Measurements from ENCODE around the gene PTPRS.

Gene PTPRS

DNA sequence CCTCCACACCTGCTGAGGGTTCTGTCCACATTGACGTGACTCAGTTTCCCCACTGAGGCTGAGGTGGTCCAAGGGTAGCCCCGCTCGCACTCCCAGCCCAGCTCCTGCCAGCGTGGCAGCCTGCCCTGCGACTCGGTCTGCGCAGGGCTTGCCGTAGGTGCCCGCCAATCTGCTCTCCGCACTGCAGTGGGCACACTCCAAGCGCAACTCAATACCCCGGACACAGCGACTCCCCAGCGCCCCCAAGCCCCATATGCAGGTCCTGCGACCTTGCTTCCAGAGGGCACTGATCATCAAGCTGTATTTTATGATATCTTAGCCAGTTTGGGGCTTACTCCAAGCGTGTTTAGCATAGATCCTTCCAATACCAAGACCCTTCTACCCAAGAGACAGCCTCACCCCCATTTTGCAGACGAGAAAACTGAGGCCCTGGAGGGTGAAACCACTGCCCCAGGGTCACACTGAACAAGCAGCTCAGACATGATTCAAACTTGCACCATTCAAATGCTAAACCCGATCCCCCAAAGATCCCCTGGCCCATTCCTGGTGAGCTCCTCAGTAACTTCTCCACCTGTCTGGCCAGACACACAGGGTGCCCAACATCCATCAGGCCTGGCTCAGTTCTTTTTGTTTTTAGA is 13.5 kb downstream of the PTPRS start:
- Histone ChIP-seq H3K36me3 (replicated peaks; ENCODE audit: low read depth, low read length) (no peaks in the 10 kb centered on the region), H3K27me3 (ENCODE audit: low read depth, low read length) (0 out of 2 replicates have a peak, but pooled peaks cover 9% of the 10 kb centered on the region), H3K27ac (ENCODE audit: low read length) (no peak overlapping the region), H3K79me2 (ENCODE audit: low read length) (no peaks in the 10 kb centered on the region), H4K20me1 (ENCODE audit: insufficient read depth, low read length) (no peaks in the 10 kb centered on the region), H3K4me3 (ENCODE audit: low read length) (no peak overlapping the region), H2AFZ (ENCODE audit: low read depth, low read length) (no peak overlapping the region), H3K9ac (ENCODE audit: low read length) (no peak overlapping the region), H3K9me3 (ENCODE audit: insufficient read depth, low read length) (no peaks in the 10 kb centered on the region), H3K4me2 (ENCODE audit: low read length) (no peak overlapping the region), H3K4me1 (ENCODE audit: low read length) (peaks cover 10% of the 10 kb centered on the region)
- no peak for TF ChIP-seq EZH2phosphoT487 (IDR thresholded peaks at IDR 0.05; ENCODE audit: low read depth)
- TF ChIP-seq, protein P1, sequence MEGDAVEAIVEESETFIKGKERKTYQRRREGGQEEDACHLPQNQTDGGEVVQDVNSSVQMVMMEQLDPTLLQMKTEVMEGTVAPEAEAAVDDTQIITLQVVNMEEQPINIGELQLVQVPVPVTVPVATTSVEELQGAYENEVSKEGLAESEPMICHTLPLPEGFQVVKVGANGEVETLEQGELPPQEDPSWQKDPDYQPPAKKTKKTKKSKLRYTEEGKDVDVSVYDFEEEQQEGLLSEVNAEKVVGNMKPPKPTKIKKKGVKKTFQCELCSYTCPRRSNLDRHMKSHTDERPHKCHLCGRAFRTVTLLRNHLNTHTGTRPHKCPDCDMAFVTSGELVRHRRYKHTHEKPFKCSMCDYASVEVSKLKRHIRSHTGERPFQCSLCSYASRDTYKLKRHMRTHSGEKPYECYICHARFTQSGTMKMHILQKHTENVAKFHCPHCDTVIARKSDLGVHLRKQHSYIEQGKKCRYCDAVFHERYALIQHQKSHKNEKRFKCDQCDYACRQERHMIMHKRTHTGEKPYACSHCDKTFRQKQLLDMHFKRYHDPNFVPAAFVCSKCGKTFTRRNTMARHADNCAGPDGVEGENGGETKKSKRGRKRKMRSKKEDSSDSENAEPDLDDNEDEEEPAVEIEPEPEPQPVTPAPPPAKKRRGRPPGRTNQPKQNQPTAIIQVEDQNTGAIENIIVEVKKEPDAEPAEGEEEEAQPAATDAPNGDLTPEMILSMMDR (IDR thresholded peaks at IDR 0.05; ENCODE audit: low read depth, low read length): no peak

DNA sequence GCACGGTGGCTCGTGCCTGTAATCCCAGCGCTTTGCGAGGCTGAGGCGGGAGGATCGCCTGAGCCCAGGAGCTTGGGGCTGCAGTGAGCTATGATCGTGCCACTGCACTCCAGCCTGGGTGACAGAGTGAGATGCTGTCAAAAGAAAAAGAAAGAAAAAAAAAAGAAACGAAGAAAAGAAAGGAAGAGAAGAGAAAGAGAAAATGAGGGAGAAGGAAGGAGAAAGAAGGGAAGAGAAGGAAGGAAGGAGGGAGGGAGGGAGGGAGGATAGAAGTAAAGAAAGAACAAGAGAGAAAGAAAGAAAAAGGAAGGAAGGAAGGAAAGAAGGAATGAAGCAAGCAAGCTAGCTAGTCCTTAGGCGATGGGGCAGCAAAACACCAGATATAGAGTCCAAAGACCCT is 14.1 kb downstream of the PTPRS start:
- Histone ChIP-seq H3K4me3 (ENCODE audit: low read length) (no peak overlapping the region), H4K20me1 (ENCODE audit: insufficient read depth, low read length) (no peaks in the 10 kb centered on the region), H3K27ac (ENCODE audit: low read length) (no peak overlapping the region), H3K79me2 (ENCODE audit: low read length) (no peaks in the 10 kb centered on the region), H3K27me3 (ENCODE audit: low read depth, low read length) (0 out of 2 replicates have a peak, but pooled peaks cover 12% of the 10 kb centered on the region), H3K36me3 (replicated peaks; ENCODE audit: low read depth, low read length) (no peaks in the 10 kb centered on the region), H2AFZ (ENCODE audit: low read depth, low read length) (no peak overlapping the region), H3K4me2 (ENCODE audit: low read length) (no peak overlapping the region), H3K9me3 (ENCODE audit: insufficient read depth, low read length) (no peaks in the 10 kb centered on the region), H3K4me1 (ENCODE audit: low read length) (peaks cover 10% of the 10 kb centered on the region), H3K9ac (ENCODE audit: low read length) (no peak overlapping the region)
- TF ChIP-seq EZH2phosphoT487 (IDR thresholded peaks at IDR 0.05; ENCODE audit: low read depth): no peak
- TF ChIP-seq, protein P1 (IDR thresholded peaks at IDR 0.05; ENCODE audit: low read depth, low read length): no peak

DNA sequence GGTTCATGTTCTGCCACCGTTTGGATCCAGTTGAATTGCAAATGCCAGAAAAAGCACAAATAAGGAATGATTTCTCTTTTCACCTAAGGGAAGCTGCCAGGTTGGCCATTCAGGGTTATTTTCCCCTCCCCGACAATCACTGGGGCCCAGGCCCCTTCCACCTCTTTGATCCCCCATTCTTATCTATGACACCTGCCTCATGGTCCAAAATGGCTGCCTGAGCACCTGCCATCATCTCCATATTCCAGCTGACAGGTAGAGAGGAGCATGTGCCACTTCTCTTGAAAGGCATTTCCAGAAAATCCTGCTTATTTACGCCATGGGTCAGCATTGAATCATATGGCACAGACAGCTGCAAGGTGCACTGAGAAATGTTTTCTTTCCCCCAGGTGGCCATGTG is 15.7 kb downstream of the PTPRS start:
- no peak overlapping the region for H3K4me2 ChIP-seq (ENCODE audit: low read length)
- TF ChIP-seq, protein P1 (IDR thresholded peaks at IDR 0.05; ENCODE audit: low read depth, low read length): no peak
- no peak for TF ChIP-seq EZH2phosphoT487 (IDR thresholded peaks at IDR 0.05; ENCODE audit: low read depth)
- peaks cover under 1% of the 10 kb centered on the region; the same call in 1 of the 2 replicates for H3K4me1 ChIP-seq (ENCODE audit: low read length)
- no peak overlapping the region for H3K4me3 ChIP-seq (ENCODE audit: low read length)
- H3K27me3 ChIP-seq (ENCODE audit: low read depth, low read length): 0 out of 2 replicates have a peak, but pooled peaks cover 10% of the 10 kb centered on the region
- H3K9me3 ChIP-seq (ENCODE audit: insufficient read depth, low read length): no peaks in the 10 kb centered on the region
- H2AFZ ChIP-seq (ENCODE audit: low read depth, low read length): no peak overlapping the region
- no peaks in the 10 kb centered on the region for H3K79me2 ChIP-seq (ENCODE audit: low read length)
- no peak overlapping the region for H3K9ac ChIP-seq (ENCODE audit: low read length)
- H4K20me1 ChIP-seq (ENCODE audit: insufficient read depth, low read length): no peaks in the 10 kb centered on the region
- no peak overlapping the region for H3K27ac ChIP-seq (ENCODE audit: low read length)
- no peaks in the 10 kb centered on the region for H3K36me3 ChIP-seq (replicated peaks; ENCODE audit: low read depth, low read length)

DNA sequence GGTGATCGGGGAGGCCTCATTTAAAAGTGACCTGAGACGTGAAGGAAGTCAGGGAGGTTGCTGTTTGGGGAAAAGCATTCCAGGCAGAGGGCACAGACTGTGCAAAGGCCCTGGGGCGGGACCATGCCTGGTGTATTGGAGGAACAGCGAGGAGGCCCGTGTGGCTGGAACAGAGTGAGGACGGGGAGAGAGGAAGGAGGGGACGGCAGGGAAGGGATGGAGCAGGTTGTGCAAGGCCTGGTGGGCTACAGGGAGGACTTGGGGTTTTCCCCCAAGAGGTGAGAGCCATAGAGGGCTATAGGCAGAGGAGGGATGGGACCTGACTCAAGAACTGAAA is 17.2 kb downstream of the PTPRS start:
- Histone ChIP-seq H3K9ac (ENCODE audit: low read length) (no peak overlapping the region), H2AFZ (ENCODE audit: low read depth, low read length) (no peak overlapping the region), H3K9me3 (ENCODE audit: insufficient read depth, low read length) (no peaks in the 10 kb centered on the region), H3K27ac (ENCODE audit: low read length) (no peak overlapping the region), H3K79me2 (ENCODE audit: low read length) (no peaks in the 10 kb centered on the region), H3K36me3 (replicated peaks; ENCODE audit: low read depth, low read length) (no peaks in the 10 kb centered on the region), H3K27me3 (ENCODE audit: low read depth, low read length) (0 out of 2 replicates have a peak, but pooled peaks cover 10% of the 10 kb centered on the region), H3K4me2 (ENCODE audit: low read length) (no peak overlapping the region), H3K4me3 (ENCODE audit: low read length) (no peak overlapping the region), H4K20me1 (ENCODE audit: insufficient read depth, low read length) (no peaks in the 10 kb centered on the region), H3K4me1 (ENCODE audit: low read length) (no peaks in the 10 kb centered on the region)
- no peak for TF ChIP-seq EZH2phosphoT487 (IDR thresholded peaks at IDR 0.05; ENCODE audit: low read depth)
